ENCODE results near the gene DDX5. TPM values are rescaled to one million over a fixed set of nuclear protein-coding genes. Genes with fewer than 3 reads are reported as not detected.

DDX5 gene
- total RNA-seq, 5 donors from 2014 or later (not counting 1 experiment from before 2014, with no cell fraction given) = 1,461 to 3,147 (median 1,608) TPM

GRCh38 chr17:64503821-64504768 is 2.0 kb downstream of the DDX5 start:
- WGBS (ENCODE audit: insufficient coverage) = 21% methylated on average over 5 of the region's 7 CpGs
- DNase-seq (peak in 1 of 35 experiments; percentile 32), ATAC-seq (replicated peaks in 1 of 4) (no peak)
- Mint-ChIP-seq H3K9me3 (no peaks in the 10 kb centered on the region), H3K27me3 (no peaks in the 10 kb centered on the region), H3K4me3 (peak overlapping the region; percentile 97 to 100 (median 100)), H3K4me1 (peaks cover 72 to 87% (median 74%) of the 10 kb centered on the region in 3 donors), H3K36me3 (peaks cover 69% of the 10 kb centered on the region), H3K27ac (peak overlapping the region; percentile 99 to 100)
- Histone ChIP-seq H3K27me3 (replicated peaks in 1 of 2; ENCODE audit: control insufficient read depth in 2 of 2, extremely low read depth in 1 of 2, insufficient read depth in 2 of 2, low read length in 1 of 2) (no peaks in the 10 kb centered on the region), H3K36me3 (ENCODE audit: control insufficient read depth in 2 of 2, extremely low read depth in 1 of 2, insufficient read depth in 1 of 2, low read length in 1 of 2) (peaks cover 6 to 64% of the 10 kb centered on the region in 2 donors), H3K9me3 (no peaks in the 10 kb centered on the region), H3K4me1 (ENCODE audit: control insufficient read depth in 1 of 2, extremely low read depth in 1 of 2, insufficient read depth in 2 of 2, low read length in 2 of 2) (peaks cover 14 to 32% of the 10 kb centered on the region in 2 experiments), H3K27ac (ENCODE audit: low read length) (peak overlapping the region; percentile 99), H3K4me3 (ENCODE audit: control insufficient read depth in 1 of 2, extremely low read depth in 1 of 2, low read length in 1 of 2) (peak overlapping the region; percentile 91 to 98)
- POLR2A ChIA-PET = interaction anchor here in 1 of 2 donors (0.5 to 1.4 kb wide), 2 partner anchors 9 to 55 kb away, joined by 3 to 4 read pairs; no protein-coding TSS in a partner anchor
- CTCF ChIA-PET = interaction anchor here in 1 of 2 donors (0.5 to 1.6 kb wide), 2 partner anchors 12 to 510 kb away, joined by 5 to 8 read pairs; no protein-coding TSS in a partner anchor

GRCh38 chr17:64503341-64503740 is 2.7 kb downstream of the DDX5 start:
- WGBS (ENCODE audit: insufficient coverage) = 80% methylated on average over 5 of the region's 5 CpGs
- Histone ChIP-seq H3K27me3 (replicated peaks in 1 of 2; ENCODE audit: control insufficient read depth in 2 of 2, extremely low read depth in 1 of 2, insufficient read depth in 2 of 2, low read length in 1 of 2) (no peaks in the 10 kb centered on the region), H3K4me3 (ENCODE audit: control insufficient read depth in 1 of 2, extremely low read depth in 1 of 2, low read length in 1 of 2) (no peak overlapping the region), H3K9me3 (no peaks in the 10 kb centered on the region), H3K36me3 (ENCODE audit: control insufficient read depth in 2 of 2, extremely low read depth in 1 of 2, insufficient read depth in 1 of 2, low read length in 1 of 2) (peaks cover 6 to 68% of the 10 kb centered on the region in 2 donors), H3K4me1 (ENCODE audit: control insufficient read depth in 1 of 2, extremely low read depth in 1 of 2, insufficient read depth in 2 of 2, low read length in 2 of 2) (peaks cover 13 to 26% of the 10 kb centered on the region in 2 experiments), H3K27ac (ENCODE audit: low read length) (peak overlapping the region; percentile 99)
- Mint-ChIP-seq H3K4me3 (peak overlapping the region; percentile 19 to 100 (median 49)), H3K4me1 (peaks cover 73 to 87% (median 75%) of the 10 kb centered on the region in 3 donors), H3K27ac (peak overlapping the region in 1 of 2 donors; percentile 53), H3K36me3 (peaks cover 67% of the 10 kb centered on the region), H3K27me3 (no peaks in the 10 kb centered on the region), H3K9me3 (no peaks in the 10 kb centered on the region)
- ATAC-seq (replicated peaks in 1 of 4) (no peak), DNase-seq (peak in 1 of 35 experiments; percentile 30)
- ChIA-PET POLR2A (interaction anchor here in 1 of 2 donors (0.5 to 1.4 kb wide), 2 partner anchors 8 to 54 kb away, joined by 3 to 4 read pairs; no protein-coding TSS in a partner anchor), CTCF (no interaction called here)

GRCh38 chr17:64502809-64503208 is 3.3 kb downstream of the DDX5 start:
- Mint-ChIP-seq H3K27me3 (no peaks in the 10 kb centered on the region), H3K27ac (peak overlapping the region; percentile 53 to 61), H3K4me3 (peak overlapping the region; percentile 19 to 100 (median 49)), H3K36me3 (peaks cover 66% of the 10 kb centered on the region), H3K4me1 (peaks cover 74 to 87% (median 75%) of the 10 kb centered on the region in 3 donors), H3K9me3 (no peaks in the 10 kb centered on the region)
- ATAC-seq (replicated peaks in 1 of 4) (no peak), DNase-seq (peak in 1 of 35 experiments; percentile 21)
- no CpG with 5 or more reads among the region's 2 CpGs for WGBS (ENCODE audit: insufficient coverage)
- no peak overlapping the region for H3K4me3 ChIP-seq (ENCODE audit: control insufficient read depth in 1 of 2, extremely low read depth in 1 of 2, low read length in 1 of 2)
- H3K4me1 ChIP-seq (ENCODE audit: control insufficient read depth in 1 of 2, extremely low read depth in 1 of 2, insufficient read depth in 2 of 2, low read length in 2 of 2) = peaks cover 13 to 23% of the 10 kb centered on the region in 2 experiments
- H3K9me3 ChIP-seq = no peaks in the 10 kb centered on the region
- H3K27ac ChIP-seq (ENCODE audit: low read length) = peak overlapping the region; percentile 99
- peaks cover 6 to 73% of the 10 kb centered on the region in 2 donors for H3K36me3 ChIP-seq (ENCODE audit: control insufficient read depth in 2 of 2, extremely low read depth in 1 of 2, insufficient read depth in 1 of 2, low read length in 1 of 2)
- CTCF ChIA-PET = no interaction called here
- no peaks in the 10 kb centered on the region for H3K27me3 ChIP-seq (replicated peaks in 1 of 2; ENCODE audit: control insufficient read depth in 2 of 2, extremely low read depth in 1 of 2, insufficient read depth in 2 of 2, low read length in 1 of 2)
- POLR2A ChIA-PET = interaction anchor here in 1 of 2 donors (0.6 to 0.8 kb wide), 2 partner anchors 7 to 17 kb away, joined by 3 to 4 read pairs; no protein-coding TSS in a partner anchor

- Histone ChIP-seq H3K27ac (ENCODE audit: low read length) (peak overlapping the region; percentile 99), H3K27me3 (replicated peaks in 1 of 2; ENCODE audit: control insufficient read depth in 2 of 2, extremely low read depth in 1 of 2, insufficient read depth in 2 of 2, low read length in 1 of 2) (no peaks in the 10 kb centered on the region), H3K36me3 (ENCODE audit: control insufficient read depth in 2 of 2, extremely low read depth in 1 of 2, insufficient read depth in 1 of 2, low read length in 1 of 2) (peaks cover 6 to 74% of the 10 kb centered on the region in 2 donors), H3K4me1 (ENCODE audit: control insufficient read depth in 1 of 2, extremely low read depth in 1 of 2, insufficient read depth in 2 of 2, low read length in 2 of 2) (peaks cover 18 to 22% of the 10 kb centered on the region in 2 experiments), H3K9me3 (no peaks in the 10 kb centered on the region), H3K4me3 (ENCODE audit: control insufficient read depth in 1 of 2, extremely low read depth in 1 of 2, low read length in 1 of 2) (no peak overlapping the region)
- ChIA-PET POLR2A (interaction anchor here in 1 of 2 donors (0.6 to 0.8 kb wide), 3 partner anchors 8 to 18 kb away, joined by 3 to 4 read pairs (median 3); no protein-coding TSS in a partner anchor), CTCF (no interaction called here)
- H3K27me3 Mint-ChIP-seq = no peaks in the 10 kb centered on the region
- no peak for ATAC-seq (replicated peaks in 1 of 4)
- DNase-seq = peak in 1 of 35 experiments; percentile 33
- no peaks in the 10 kb centered on the region for H3K9me3 Mint-ChIP-seq
- peaks cover 66% of the 10 kb centered on the region for H3K36me3 Mint-ChIP-seq
- H3K27ac Mint-ChIP-seq = peak overlapping the region; percentile 61 to 68
- WGBS (ENCODE audit: insufficient coverage) = 57% methylated on average over 2 of the region's 3 CpGs
- peaks cover 77 to 88% (median 78%) of the 10 kb centered on the region in 3 donors for H3K4me1 Mint-ChIP-seq
- H3K4me3 Mint-ChIP-seq = peak overlapping the region in 2 of 3 donors; percentile 5 to 100
Observed at GRCh38 chr17:64502021-64502420, 4.1 kb downstream of the DDX5 start.

GRCh38 chr17:64500862-64501765 is 5.0 kb downstream of the DDX5 start:
- Histone ChIP-seq H3K27me3 (replicated peaks in 1 of 2; ENCODE audit: control insufficient read depth in 2 of 2, extremely low read depth in 1 of 2, insufficient read depth in 2 of 2, low read length in 1 of 2) (no peaks in the 10 kb centered on the region), H3K9me3 (no peaks in the 10 kb centered on the region), H3K4me1 (ENCODE audit: control insufficient read depth in 1 of 2, extremely low read depth in 1 of 2, insufficient read depth in 2 of 2, low read length in 2 of 2) (peaks cover 23 to 24% of the 10 kb centered on the region in 2 experiments), H3K27ac (ENCODE audit: low read length) (peak overlapping the region; percentile 99), H3K36me3 (ENCODE audit: control insufficient read depth in 2 of 2, extremely low read depth in 1 of 2, insufficient read depth in 1 of 2, low read length in 1 of 2) (peaks cover 6 to 74% of the 10 kb centered on the region in 2 donors), H3K4me3 (ENCODE audit: control insufficient read depth in 1 of 2, extremely low read depth in 1 of 2, low read length in 1 of 2) (no peak overlapping the region)
- peak overlapping the region; percentile 61 to 68 for H3K27ac Mint-ChIP-seq
- POLR2A ChIA-PET = interaction anchor here in 1 of 2 donors (0.5 kb wide), 1 partner anchor 481 kb away, joined by 7 read pairs; the partner anchor contains the start of gene ICAM2
- CTCF ChIA-PET = interaction anchor here in 1 of 2 donors (0.5 kb wide), 1 partner anchor 163 kb away, joined by 4 read pairs; no protein-coding TSS in a partner anchor
- 96% methylated on average over 5 of the region's 11 CpGs for WGBS (ENCODE audit: insufficient coverage)
- no peaks in the 10 kb centered on the region for H3K27me3 Mint-ChIP-seq
- DNase-seq (peak in 2 of 35 experiments; percentile 21 to 47), ATAC-seq (replicated peaks in 1 of 4) (no peak)
- peak overlapping the region in 1 of 3 donors; percentile 100 for H3K4me3 Mint-ChIP-seq
- no peaks in the 10 kb centered on the region for H3K9me3 Mint-ChIP-seq
- peaks cover 66% of the 10 kb centered on the region for H3K36me3 Mint-ChIP-seq
- peaks cover 83 to 97% (median 85%) of the 10 kb centered on the region in 3 donors for H3K4me1 Mint-ChIP-seq
